Loucy (cell line): ENCODE measurements around the gene FGF14.

ENCODE experiments used
- H2AFZ ChIP-seq: fragments of 200-600 bp; sonication (generic); 2 replicates; pipeline ENCODE4 v1.6.0; 2016; ENCODE audit warnings: antibody characterized with exemption, mild to moderate bottlenecking, low read length, moderate library complexity
- H3F3A ChIP-seq: fragments of 200-600 bp; 2 replicates; pipeline ENCODE4 v1.6.0; 2016; ENCODE audit warnings: antibody characterized with exemption, low read depth, mild to moderate bottlenecking
- H3K27me3 ChIP-seq: fragments of 200-600 bp; sonication (generic); 2 replicates; pipeline ENCODE4 v1.6.1; 2014; ENCODE audit warnings: low read length, mild to moderate bottlenecking; ENCODE audit not compliant: insufficient read depth, poor library complexity, severe bottlenecking
- H3K36me3 ChIP-seq: fragments of 200-600 bp; sonication (generic); 2 replicates; pipeline ENCODE4 v1.6.1; 2016; ENCODE audit warnings: low read length; ENCODE audit not compliant: insufficient read depth
- H3K4me1 ChIP-seq: fragments of 200-600 bp; sonication (generic); 2 replicates; pipeline ENCODE4 v1.5.1; 2014; ENCODE audit warnings: low read length, mild to moderate bottlenecking; ENCODE audit not compliant: insufficient read depth, poor library complexity, severe bottlenecking
- H3K4me2 ChIP-seq: fragments of 200-600 bp; sonication (generic); 2 replicates; pipeline ENCODE4 v1.6.0; 2014; ENCODE audit warnings: antibody characterized with exemption, low read length, low read depth, mild to moderate bottlenecking; ENCODE audit not compliant: poor library complexity, severe bottlenecking
- H3K4me3 ChIP-seq: fragments of 200-600 bp; sonication (generic); 2 replicates; pipeline ENCODE4 v1.5.1; 2014; ENCODE audit warnings: low read length, mild to moderate bottlenecking, mixed read lengths; ENCODE audit not compliant: poor library complexity, severe bottlenecking
- H3K79me2 ChIP-seq: fragments of 200-600 bp; sonication (generic); 2 replicates; pipeline ENCODE4 v1.6.1; 2014; ENCODE audit warnings: low read length; ENCODE audit not compliant: insufficient read depth
- H3K9ac ChIP-seq: fragments of 200-600 bp; sonication (generic); 2 replicates; pipeline ENCODE4 v1.6.0; 2014; ENCODE audit warnings: mild to moderate bottlenecking, low read depth, low read length, moderate library complexity; ENCODE audit not compliant: poor library complexity, severe bottlenecking
- H3K9me2 ChIP-seq: fragments of 200-600 bp; sonication (generic); replicated peaks from 2 replicates; pipeline ENCODE4 v1.6.1; 2016; ENCODE audit warnings: low read depth, low read length, mixed read lengths
- H3K9me3 ChIP-seq: fragments of 200-600 bp; sonication (generic); 2 replicates; pipeline ENCODE4 v1.6.1; 2014; ENCODE audit warnings: mild to moderate bottlenecking, antibody characterized with exemption, low read length, low read depth; ENCODE audit not compliant: insufficient read depth
- H4K20me1 ChIP-seq: fragments of 200-600 bp; sonication (generic); 2 replicates; pipeline ENCODE4 v1.6.0; 2014; ENCODE audit warnings: antibody characterized with exemption, low read length, mild to moderate bottlenecking; ENCODE audit not compliant: insufficient read depth, poor library complexity, severe bottlenecking
- CTCF ChIP-seq: fragments of 200-600 bp; sonication (generic); conservative IDR thresholded peaks from 2 replicates; pipeline ENCODE4 v1.5.1; 2014; ENCODE audit warnings: mild to moderate bottlenecking, antibody characterized with exemption, low read length
- EZH2phosphoT487 ChIP-seq: fragments of 200-600 bp; IDR thresholded peaks from 2 replicates; pipeline ENCODE4 v1.6.1; 2018; ENCODE audit warnings: antibody characterized with exemption, mild to moderate bottlenecking, moderate library complexity, borderline replicate concordance

FGF14 gene

GRCh38 chr13:102286326-102286725 lies 115.5 kb downstream of the FGF14 start:
- Histone ChIP-seq H3K4me2 (no peak overlapping the region), H3F3A (no peaks in the 10 kb centered on the region)

GRCh38 chr13:102280366-102280765 lies 121.5 kb downstream of the FGF14 start:
- Histone ChIP-seq H3K4me2 (no peak overlapping the region), H3K4me1 (no peaks in the 10 kb centered on the region), H2AFZ (no peak overlapping the region), H3K4me3 (no peak overlapping the region), H4K20me1 (no peaks in the 10 kb centered on the region), H3K27me3 (no peaks in the 10 kb centered on the region), H3K36me3 (no peaks in the 10 kb centered on the region), H3K9ac (no peak overlapping the region), H3K9me3 (no peaks in the 10 kb centered on the region), H3K79me2 (no peaks in the 10 kb centered on the region), H3F3A (no peaks in the 10 kb centered on the region), H3K9me2 (no peaks in the 10 kb centered on the region)
- TF ChIP-seq EZH2phosphoT487 = no peak
- TF ChIP-seq CTCF = no peak

More at GRCh38 chr13:102286326-102286725, 115.5 kb downstream of the FGF14 start:
- Histone ChIP-seq H4K20me1 (no peaks in the 10 kb centered on the region), H3K9me2 (no peaks in the 10 kb centered on the region), H3K4me3 (no peak overlapping the region), H3K9ac (no peak overlapping the region), H3K36me3 (no peaks in the 10 kb centered on the region), H3K27me3 (no peaks in the 10 kb centered on the region), H3K9me3 (no peaks in the 10 kb centered on the region), H2AFZ (no peak overlapping the region), H3K4me1 (no peaks in the 10 kb centered on the region), H3K79me2 (no peaks in the 10 kb centered on the region)
- TF ChIP-seq CTCF = no peak
- no peak for TF ChIP-seq EZH2phosphoT487

DNA sequence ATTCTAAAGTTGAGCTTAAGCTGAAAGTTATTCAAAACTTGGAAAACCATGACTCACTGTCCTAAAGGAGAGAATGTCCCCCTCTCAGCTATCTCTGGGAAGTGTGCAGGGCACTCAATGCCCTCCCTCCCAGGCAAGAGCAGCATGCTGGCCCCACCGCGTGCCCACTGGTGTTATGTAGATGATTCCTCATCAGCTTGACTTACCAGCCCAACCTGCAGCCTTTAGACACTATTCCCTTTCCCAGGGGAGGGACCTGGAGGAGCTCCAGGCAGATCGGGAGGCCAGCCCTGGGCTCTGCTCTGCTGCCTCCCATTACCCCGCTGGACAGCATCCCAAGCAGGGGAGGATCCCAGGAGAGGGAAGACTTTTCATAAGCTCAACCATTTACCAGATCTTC lies 124.6 kb downstream of the FGF14 start:
- H3K79me2 ChIP-seq = no peaks in the 10 kb centered on the region
- TF ChIP-seq CTCF (no peak), EZH2phosphoT487 (no peak)
- no peaks in the 10 kb centered on the region for H4K20me1 ChIP-seq
- H3K4me2 ChIP-seq = no peak overlapping the region
- H3K9me3 ChIP-seq = no peaks in the 10 kb centered on the region
- no peaks in the 10 kb centered on the region for H3K36me3 ChIP-seq
- H3K4me1 ChIP-seq = no peaks in the 10 kb centered on the region
- H3K27me3 ChIP-seq = no peaks in the 10 kb centered on the region
- H3K9me2 ChIP-seq = no peaks in the 10 kb centered on the region
- no peaks in the 10 kb centered on the region for H3F3A ChIP-seq
- no peak overlapping the region for H3K4me3 ChIP-seq
- no peak overlapping the region for H2AFZ ChIP-seq
- H3K9ac ChIP-seq = no peak overlapping the region
